ENCODE results near the gene TMEM38B.

The TMEM38B gene

GRCh38 chr9:105816202-105816744 is 121.9 kb downstream of the TMEM38B start:
- no peak for ATAC-seq
- TF ChIP-seq PPARA (CRISPR knock-in tag; IDR thresholded peaks at IDR 0.05; ENCODE audit: borderline replicate concordance) = no peak
- TF ChIP-seq, protein P1, sequence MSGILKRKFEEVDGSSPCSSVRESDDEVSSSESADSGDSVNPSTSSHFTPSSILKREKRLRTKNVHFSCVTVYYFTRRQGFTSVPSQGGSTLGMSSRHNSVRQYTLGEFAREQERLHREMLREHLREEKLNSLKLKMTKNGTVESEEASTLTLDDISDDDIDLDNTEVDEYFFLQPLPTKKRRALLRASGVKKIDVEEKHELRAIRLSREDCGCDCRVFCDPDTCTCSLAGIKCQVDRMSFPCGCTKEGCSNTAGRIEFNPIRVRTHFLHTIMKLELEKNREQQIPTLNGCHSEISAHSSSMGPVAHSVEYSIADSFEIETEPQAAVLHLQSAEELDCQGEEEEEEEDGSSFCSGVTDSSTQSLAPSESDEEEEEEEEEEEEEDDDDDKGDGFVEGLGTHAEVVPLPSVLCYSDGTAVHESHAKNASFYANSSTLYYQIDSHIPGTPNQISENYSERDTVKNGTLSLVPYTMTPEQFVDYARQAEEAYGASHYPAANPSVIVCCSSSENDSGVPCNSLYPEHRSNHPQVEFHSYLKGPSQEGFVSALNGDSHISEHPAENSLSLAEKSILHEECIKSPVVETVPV (CRISPR knock-in tag; IDR thresholded peaks at IDR 0.05) = no peak

DNA sequence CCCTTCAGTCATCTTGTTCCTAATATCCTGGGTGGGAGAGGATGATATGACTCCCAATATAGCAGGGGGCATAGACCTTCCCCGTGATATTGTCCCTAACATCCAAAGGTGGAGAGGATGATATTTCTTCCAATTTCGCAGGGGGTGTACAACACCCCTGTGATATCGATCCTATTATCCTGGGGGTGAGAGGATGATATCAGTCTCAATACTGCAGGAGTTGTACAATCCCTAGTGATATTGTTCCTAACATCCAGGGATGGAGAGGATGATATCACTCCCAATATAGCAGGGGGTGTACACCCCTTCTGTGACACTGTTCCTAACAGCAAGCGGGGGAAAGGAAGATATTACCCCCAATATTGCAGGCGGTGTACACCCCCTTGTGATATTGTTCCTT is 122.6 kb downstream of the TMEM38B start:
- no peak for ATAC-seq
- TF ChIP-seq ZNF70 (CRISPR knock-in tag; IDR thresholded peaks at IDR 0.05) = no peak
- no peak for TF ChIP-seq ZNF565 (CRISPR knock-in tag; conservative IDR thresholded peaks at IDR 0.05; ENCODE audit: low read depth)
- TF ChIP-seq SNAI2 (CRISPR knock-in tag; IDR thresholded peaks at IDR 0.05) = no peak
- TF ChIP-seq, protein P2, sequence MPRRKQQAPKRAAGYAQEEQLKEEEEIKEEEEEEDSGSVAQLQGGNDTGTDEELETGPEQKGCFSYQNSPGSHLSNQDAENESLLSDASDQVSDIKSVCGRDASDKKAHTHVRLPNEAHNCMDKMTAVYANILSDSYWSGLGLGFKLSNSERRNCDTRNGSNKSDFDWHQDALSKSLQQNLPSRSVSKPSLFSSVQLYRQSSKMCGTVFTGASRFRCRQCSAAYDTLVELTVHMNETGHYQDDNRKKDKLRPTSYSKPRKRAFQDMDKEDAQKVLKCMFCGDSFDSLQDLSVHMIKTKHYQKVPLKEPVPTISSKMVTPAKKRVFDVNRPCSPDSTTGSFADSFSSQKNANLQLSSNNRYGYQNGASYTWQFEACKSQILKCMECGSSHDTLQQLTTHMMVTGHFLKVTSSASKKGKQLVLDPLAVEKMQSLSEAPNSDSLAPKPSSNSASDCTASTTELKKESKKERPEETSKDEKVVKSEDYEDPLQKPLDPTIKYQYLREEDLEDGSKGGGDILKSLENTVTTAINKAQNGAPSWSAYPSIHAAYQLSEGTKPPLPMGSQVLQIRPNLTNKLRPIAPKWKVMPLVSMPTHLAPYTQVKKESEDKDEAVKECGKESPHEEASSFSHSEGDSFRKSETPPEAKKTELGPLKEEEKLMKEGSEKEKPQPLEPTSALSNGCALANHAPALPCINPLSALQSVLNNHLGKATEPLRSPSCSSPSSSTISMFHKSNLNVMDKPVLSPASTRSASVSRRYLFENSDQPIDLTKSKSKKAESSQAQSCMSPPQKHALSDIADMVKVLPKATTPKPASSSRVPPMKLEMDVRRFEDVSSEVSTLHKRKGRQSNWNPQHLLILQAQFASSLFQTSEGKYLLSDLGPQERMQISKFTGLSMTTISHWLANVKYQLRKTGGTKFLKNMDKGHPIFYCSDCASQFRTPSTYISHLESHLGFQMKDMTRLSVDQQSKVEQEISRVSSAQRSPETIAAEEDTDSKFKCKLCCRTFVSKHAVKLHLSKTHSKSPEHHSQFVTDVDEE (CRISPR knock-in tag; IDR thresholded peaks at IDR 0.05) = no peak
- TF ChIP-seq, protein P3, sequence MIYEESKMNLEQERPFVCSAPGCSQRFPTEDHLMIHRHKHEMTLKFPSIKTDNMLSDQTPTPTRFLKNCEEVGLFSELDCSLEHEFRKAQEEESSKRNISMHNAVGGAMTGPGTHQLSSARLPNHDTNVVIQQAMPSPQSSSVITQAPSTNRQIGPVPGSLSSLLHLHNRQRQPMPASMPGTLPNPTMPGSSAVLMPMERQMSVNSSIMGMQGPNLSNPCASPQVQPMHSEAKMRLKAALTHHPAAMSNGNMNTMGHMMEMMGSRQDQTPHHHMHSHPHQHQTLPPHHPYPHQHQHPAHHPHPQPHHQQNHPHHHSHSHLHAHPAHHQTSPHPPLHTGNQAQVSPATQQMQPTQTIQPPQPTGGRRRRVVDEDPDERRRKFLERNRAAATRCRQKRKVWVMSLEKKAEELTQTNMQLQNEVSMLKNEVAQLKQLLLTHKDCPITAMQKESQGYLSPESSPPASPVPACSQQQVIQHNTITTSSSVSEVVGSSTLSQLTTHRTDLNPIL (CRISPR knock-in tag; IDR thresholded peaks at IDR 0.05; ENCODE audit: low read depth) = no peak
- no peak for TF ChIP-seq OSR1 (CRISPR knock-in tag; IDR thresholded peaks at IDR 0.05)
- TF ChIP-seq ARNTL (CRISPR knock-in tag; IDR thresholded peaks at IDR 0.05; ENCODE audit: borderline replicate concordance, low read depth) = no peak
- no peak for TF ChIP-seq TCF4 (CRISPR knock-in tag; IDR thresholded peaks at IDR 0.05; ENCODE audit: borderline replicate concordance)
- no peak for TF ChIP-seq ISL1 (CRISPR knock-in tag; IDR thresholded peaks at IDR 0.05)

DNA sequence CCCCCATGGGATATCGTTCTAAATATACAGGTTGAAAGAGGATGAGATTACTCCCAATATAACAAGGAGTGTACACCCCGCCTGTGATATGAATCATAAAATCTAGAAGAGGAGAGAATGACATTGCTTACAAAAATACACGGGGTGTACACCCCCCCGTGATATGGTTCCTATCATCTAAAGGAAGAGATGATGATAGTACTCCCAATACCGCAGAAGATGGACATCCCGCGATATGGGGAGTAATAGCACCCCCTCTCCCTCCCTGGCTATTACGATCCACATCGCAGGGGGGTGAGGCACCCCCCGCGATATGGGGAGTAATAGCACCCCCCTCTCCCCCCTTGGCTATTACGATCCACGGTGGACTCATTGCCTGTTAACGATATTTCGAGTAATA is 124.6 kb downstream of the TMEM38B start:
- TF ChIP-seq ESRRG (CRISPR knock-in tag; IDR thresholded peaks at IDR 0.05) = no peak
- TF ChIP-seq CSDC2 (CRISPR knock-in tag; IDR thresholded peaks at IDR 0.05) = no peak
- TF ChIP-seq, protein P4, sequence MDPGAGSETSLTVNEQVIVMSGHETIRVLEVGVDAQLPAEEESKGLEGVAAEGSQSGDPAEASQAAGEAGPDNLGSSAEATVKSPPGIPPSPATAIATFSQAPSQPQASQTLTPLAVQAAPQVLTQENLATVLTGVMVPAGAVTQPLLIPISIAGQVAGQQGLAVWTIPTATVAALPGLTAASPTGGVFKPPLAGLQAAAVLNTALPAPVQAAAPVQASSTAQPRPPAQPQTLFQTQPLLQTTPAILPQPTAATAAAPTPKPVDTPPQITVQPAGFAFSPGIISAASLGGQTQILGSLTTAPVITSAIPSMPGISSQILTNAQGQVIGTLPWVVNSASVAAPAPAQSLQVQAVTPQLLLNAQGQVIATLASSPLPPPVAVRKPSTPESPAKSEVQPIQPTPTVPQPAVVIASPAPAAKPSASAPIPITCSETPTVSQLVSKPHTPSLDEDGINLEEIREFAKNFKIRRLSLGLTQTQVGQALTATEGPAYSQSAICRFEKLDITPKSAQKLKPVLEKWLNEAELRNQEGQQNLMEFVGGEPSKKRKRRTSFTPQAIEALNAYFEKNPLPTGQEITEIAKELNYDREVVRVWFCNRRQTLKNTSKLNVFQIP (CRISPR knock-in tag; IDR thresholded peaks at IDR 0.05; ENCODE audit: borderline replicate concordance, low read depth) = no peak
- no peak for TF ChIP-seq ZC3H10 (CRISPR knock-in tag; IDR thresholded peaks at IDR 0.05)
- TF ChIP-seq ARNTL (CRISPR knock-in tag; IDR thresholded peaks at IDR 0.05; ENCODE audit: borderline replicate concordance, low read depth) = no peak
- TF ChIP-seq ZFP3 (CRISPR knock-in tag; IDR thresholded peaks at IDR 0.05) = no peak
- no peak for ATAC-seq

- no peak for TF ChIP-seq RARB (CRISPR knock-in tag; IDR thresholded peaks at IDR 0.05)
- no peak for TF ChIP-seq ZFP30 (CRISPR knock-in tag; IDR thresholded peaks at IDR 0.05)
- no peak for TF ChIP-seq TOX (CRISPR knock-in tag; IDR thresholded peaks at IDR 0.05; ENCODE audit: borderline replicate concordance)
- TF ChIP-seq, protein P4 (CRISPR knock-in tag; IDR thresholded peaks at IDR 0.05; ENCODE audit: borderline replicate concordance, low read depth) = no peak
- no peak for TF ChIP-seq ISL1 (CRISPR knock-in tag; IDR thresholded peaks at IDR 0.05)
- TF ChIP-seq ZNF8 (CRISPR knock-in tag; IDR thresholded peaks at IDR 0.05) = no peak
- no peak for TF ChIP-seq ZFP3 (CRISPR knock-in tag; IDR thresholded peaks at IDR 0.05)
- no peak for TF ChIP-seq BACH2 (CRISPR knock-in tag; IDR thresholded peaks at IDR 0.05; ENCODE audit: borderline replicate concordance)
- ATAC-seq = no peak
These were observed 128.5 kb downstream of the TMEM38B start for GRCh38 chr9:105822814-105823213.
